ENCODE measurements around the gene CLEC2D. TPM values are rescaled to one million over a fixed set of nuclear protein-coding genes. Genes with fewer than 3 reads are reported as not detected.
"Not testable (repeated sequence)": the region's sequence is repeated elsewhere in the genome, so short reads cannot be mapped to it uniquely, and the experiment has no call there.

CLEC2D gene
- total RNA-seq, 1 donor from 2014 or later = 492 TPM

DNA sequence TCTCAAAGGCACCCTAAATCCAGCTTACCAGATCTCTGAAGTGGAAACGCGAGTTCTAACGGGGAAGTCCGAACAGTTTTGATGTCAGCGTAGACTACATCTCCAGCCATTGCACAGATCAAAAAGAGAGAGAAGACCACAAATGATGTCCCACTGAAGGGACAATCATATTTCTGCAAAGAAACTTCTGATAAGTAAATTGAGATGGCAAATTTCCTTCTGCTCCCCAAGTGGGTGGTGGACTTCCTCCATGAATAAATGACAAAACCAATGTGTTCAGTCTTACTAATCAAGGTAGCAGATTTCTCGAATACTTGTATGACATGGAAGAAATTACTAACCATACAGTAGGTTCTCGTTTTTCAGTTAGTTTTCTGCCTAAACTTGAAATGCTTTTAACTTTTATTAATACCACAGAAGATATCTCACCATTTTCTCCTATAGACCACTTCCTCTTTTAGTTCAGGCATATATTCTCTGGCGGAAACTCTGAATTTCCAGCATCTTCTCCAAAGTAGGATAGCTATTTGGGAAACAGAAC is 63.5 kb downstream of the CLEC2D start, which contains the start of gene CLECL1:
TSS of gene CLECL1 (minus strand) at position 177 of the 541 bp plus-strand sequence.
- CTCF ChIA-PET = interaction anchor here (1.8 to 2.1 kb wide), 2 partner anchors 11 to 33 kb away, joined by 4 to 7 read pairs; no protein-coding TSS in a partner anchor
- ATAC-seq (ENCODE audit: low read depth) = peak; percentile 49

GRCh38 chr12:9735601-9736000 is 66.1 kb downstream of the CLEC2D start:
- POLR2A ChIA-PET = interaction anchor here (0.6 to 6.7 kb wide), 5 partner anchors 9 to 67 kb away, joined by 3 to 103 read pairs (median 3); partner anchors contain the start of genes CD69 and CLEC2D
- intact Hi-C loops (cut with micrococcal nuclease) = no loop called here

More for the DNA sequence above, 63.5 kb downstream of the CLEC2D start, which contains the start of gene CLECL1:
- DNase-seq = no peak
- H3K27ac Mint-ChIP-seq = peak within 1 kb of the TSS; percentile 94
- H3K36me3 Mint-ChIP-seq (ENCODE audit: low read depth) = peaks cover 23% of the 10 kb centered on the region
- peak within 1 kb of the TSS; percentile 88 for H3K4me3 Mint-ChIP-seq
- intact Hi-C loops (cut with micrococcal nuclease) = loop anchor here (1.0 to 2.0 kb wide), 6 partner anchors 8 to 85 kb away; partner anchors contain the start of genes CD69 and CLEC2D
- no peaks in the 10 kb centered on the region for H3K9me3 Mint-ChIP-seq
- TF ChIP-seq CTCF (IDR thresholded peaks at IDR 0.05) = no peak
- peaks cover 84% of the 10 kb centered on the region for H3K4me1 Mint-ChIP-seq
- no peaks in the 10 kb centered on the region for H3K27me3 Mint-ChIP-seq
- POLR2A ChIA-PET = interaction anchor here (1.0 to 6.7 kb wide), 14 partner anchors 8 to 98 kb away, joined by 3 to 127 read pairs (median 20); partner anchors contain the start of genes CD69 and CLEC2D

DNA sequence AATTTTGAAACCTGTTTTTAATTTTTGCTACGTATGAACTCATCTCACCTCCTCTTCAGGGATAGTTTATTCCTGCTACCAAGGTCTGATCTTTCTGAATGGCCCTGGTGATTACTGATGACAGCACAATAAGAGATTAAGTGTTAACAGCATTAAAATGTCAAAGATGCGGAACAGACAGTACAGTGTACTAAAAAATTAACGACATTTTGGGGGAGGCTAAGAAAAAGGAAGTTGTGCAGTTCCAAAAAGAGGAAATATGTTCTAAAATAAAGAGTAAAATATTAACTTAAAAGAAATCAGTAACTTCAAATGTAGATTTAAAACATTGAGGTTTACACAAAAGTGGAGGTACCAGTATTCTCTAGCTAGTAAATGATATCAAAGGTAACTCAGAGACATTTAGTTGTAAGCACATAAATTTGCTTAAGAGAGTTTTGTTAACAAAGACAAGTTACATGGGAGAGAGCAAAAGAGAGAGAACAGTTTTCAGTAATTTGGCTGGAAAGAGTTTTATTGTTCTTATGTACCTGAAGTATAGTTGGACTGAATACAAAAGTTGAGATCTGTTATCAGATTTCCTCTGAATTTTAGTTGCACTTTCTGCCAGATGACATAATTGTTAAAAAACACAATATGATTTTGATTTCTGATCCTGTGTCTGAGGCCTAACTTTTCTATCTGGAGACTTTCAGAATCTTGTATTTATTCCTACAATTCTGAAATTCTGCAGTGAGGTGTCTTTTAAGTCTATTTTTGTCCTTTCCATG is 67.6 kb downstream of the CLEC2D start:
- H3K9me3 Mint-ChIP-seq = no peaks in the 10 kb centered on the region
- CTCF ChIA-PET = no interaction called here
- peak; percentile 35 for ATAC-seq (ENCODE audit: low read depth)
- H3K27ac Mint-ChIP-seq = peak overlapping the region; percentile 92
- H3K36me3 Mint-ChIP-seq (ENCODE audit: low read depth) = peaks cover 11% of the 10 kb centered on the region
- DNase-seq = no peak
- POLR2A ChIA-PET = interaction anchor here (0.6 to 7.0 kb wide), 8 partner anchors 15 to 89 kb away, joined by 3 to 89 read pairs (median 6); partner anchors contain the start of gene CLEC2D
- peaks cover 78% of the 10 kb centered on the region for H3K4me1 Mint-ChIP-seq
- TF ChIP-seq CTCF (IDR thresholded peaks at IDR 0.05) = no peak
- H3K27me3 Mint-ChIP-seq = no peaks in the 10 kb centered on the region
- intact Hi-C loops (cut with micrococcal nuclease) = loop anchor here (1.0 kb wide), 2 partner anchors 16 to 89 kb away; no protein-coding TSS in a partner anchor
- peak overlapping the region; percentile 73 for H3K4me3 Mint-ChIP-seq

More at GRCh38 chr12:9735601-9736000, 66.1 kb downstream of the CLEC2D start:
- H3K36me3 Mint-ChIP-seq (ENCODE audit: low read depth) = peaks cover 19% of the 10 kb centered on the region
- no peaks in the 10 kb centered on the region for H3K9me3 Mint-ChIP-seq
- CTCF ChIA-PET = no interaction called here
- TF ChIP-seq CTCF (IDR thresholded peaks at IDR 0.05) = no peak
- H3K27ac Mint-ChIP-seq = peak overlapping the region; percentile 80
- H3K4me3 Mint-ChIP-seq = peak overlapping the region; percentile 32
- DNase-seq (no peak), ATAC-seq (ENCODE audit: low read depth) (no peak)
- H3K27me3 Mint-ChIP-seq = no peaks in the 10 kb centered on the region
- peaks cover 83% of the 10 kb centered on the region for H3K4me1 Mint-ChIP-seq

DNA sequence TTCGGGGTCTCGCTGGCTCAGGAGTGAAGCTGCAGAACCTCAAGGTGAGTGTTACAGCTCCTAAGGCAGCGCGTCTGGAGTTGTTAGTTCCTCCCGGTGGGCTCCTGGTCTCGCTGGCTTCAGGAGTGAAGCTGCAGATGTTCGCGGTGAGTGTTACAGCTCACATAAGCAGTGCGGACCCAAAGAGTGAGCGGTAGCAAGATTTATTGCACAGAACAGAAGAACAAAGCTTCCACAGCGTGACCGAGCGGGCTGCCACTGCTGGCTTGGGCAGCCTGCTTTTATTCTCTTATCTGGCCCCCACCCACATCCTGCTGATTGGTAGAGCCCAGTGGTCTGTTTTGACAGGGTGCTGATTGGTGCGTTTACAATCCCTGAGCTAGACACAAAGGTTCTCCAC is 69.4 kb downstream of the CLEC2D start:
- intact Hi-C loops (cut with micrococcal nuclease); DNase-seq; H3K27me3 Mint-ChIP-seq; ATAC-seq (ENCODE audit: low read depth); H3K9me3 Mint-ChIP-seq; H3K36me3 Mint-ChIP-seq (ENCODE audit: low read depth): not testable (repeated sequence)
- H3K4me3 Mint-ChIP-seq = peak overlapping the region; percentile 67
- POLR2A ChIA-PET = interaction anchor here (1.4 to 7.0 kb wide), 5 partner anchors 7 to 91 kb away, joined by 9 to 100 read pairs (median 87); partner anchors contain the start of genes CLEC2D and CLECL1
- CTCF ChIA-PET = interaction anchor here (0.6 to 1.2 kb wide), 2 partner anchors 9 to 16 kb away, joined by 3 read pairs; no protein-coding TSS in a partner anchor
- H3K4me1 Mint-ChIP-seq = peaks cover 83% of the 10 kb centered on the region
- H3K27ac Mint-ChIP-seq = peak overlapping the region; percentile 92

DNA sequence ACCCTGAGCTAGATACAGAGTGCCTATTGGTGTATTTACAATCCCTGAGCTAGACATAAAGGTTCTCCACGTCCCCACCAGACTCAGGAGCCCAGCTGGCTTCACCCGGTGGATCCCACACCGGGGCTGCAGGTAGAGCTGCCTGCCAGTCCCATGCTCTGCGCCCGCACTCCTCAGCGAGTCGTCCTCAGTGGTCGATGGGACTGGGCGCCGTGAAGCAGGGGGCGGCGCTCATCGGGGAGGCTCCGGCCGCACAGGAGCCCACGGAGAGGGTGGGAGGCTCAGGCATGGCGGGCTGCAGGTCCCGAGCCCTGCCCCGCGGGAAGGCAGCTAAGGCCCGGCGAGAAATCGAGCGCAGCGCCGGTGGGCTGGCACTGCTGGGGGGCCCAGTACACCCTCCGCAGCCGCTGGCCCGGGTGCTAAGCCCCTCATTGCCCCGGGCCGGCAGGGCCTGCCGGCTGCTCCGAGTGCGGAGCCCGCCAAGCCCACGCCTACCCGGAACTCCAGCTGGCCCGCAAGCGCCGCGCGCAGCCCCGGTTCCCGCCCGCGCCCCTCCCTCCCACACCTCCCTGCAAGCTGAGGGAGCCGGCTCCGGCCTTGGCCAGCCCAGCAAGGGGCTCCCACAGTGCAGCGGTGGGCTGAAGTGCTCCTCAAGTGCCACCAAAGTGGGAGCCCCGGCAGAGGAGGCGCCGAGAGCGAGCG is 70.0 kb downstream of the CLEC2D start:
- H3K27me3 Mint-ChIP-seq; intact Hi-C loops (cut with micrococcal nuclease): not testable (repeated sequence)
- CTCF ChIA-PET = interaction anchor here (0.6 kb wide), 1 partner anchor 9 kb away, joined by 3 read pairs; no protein-coding TSS in a partner anchor

More for the DNA sequence above, 70.0 kb downstream of the CLEC2D start:
- Mint-ChIP-seq H3K4me1 (peaks cover 82% of the 10 kb centered on the region), H3K27ac (peak overlapping the region; percentile 89), H3K4me3 (peak overlapping the region; percentile 71)
- not testable (repeated sequence) for DNase-seq; H3K36me3 Mint-ChIP-seq (ENCODE audit: low read depth); H3K9me3 Mint-ChIP-seq; ATAC-seq (ENCODE audit: low read depth)
- POLR2A ChIA-PET = interaction anchor here (0.6 to 7.0 kb wide), 8 partner anchors 8 to 92 kb away, joined by 6 to 100 read pairs (median 28); partner anchors contain the start of genes CLEC2D and CLECL1

All from activated B cell treated with CpG ODN at 0.5 μM for 24 hours (primary cell).